ENCODE results near the gene ABCG8. TPM values are rescaled to one million over a fixed set of nuclear protein-coding genes. Genes with fewer than 3 reads are reported as not detected.

Gene ABCG8
- total and polyA plus RNA-seq, 2 donors (not counting 1 experiment from before 2014, with no cell fraction given) = not detected

GRCh38 chr2:43854671-43855070, 15.9 kb downstream of the ABCG8 start:
- H3K79me2 ChIP-seq (ENCODE audit: control insufficient read depth, insufficient read depth, low read length) = no peaks in the 10 kb centered on the region
- intact Hi-C loops (cut with micrococcal nuclease) = no loop called here
- H3K36me3 ChIP-seq (replicated peaks in 1 of 2; ENCODE audit: control extremely low read depth in 1 of 2, control insufficient read depth in 1 of 2, extremely low read depth in 1 of 2, insufficient read depth in 2 of 2, low read length in 1 of 2) = no peaks in the 10 kb centered on the region
- TF ChIP-seq CTCF (IDR thresholded peaks at IDR 0.05) = no peak
- TF ChIP-seq EZH2 (IDR thresholded peaks at IDR 0.05; ENCODE audit: borderline replicate concordance, insufficient read depth, low read depth, low read length, poor library complexity, severe bottlenecking) = no peak
- H3K27me3 ChIP-seq (replicated peaks in 1 of 4; ENCODE audit: control extremely low read depth in 1 of 4, control insufficient read depth in 3 of 4, insufficient read depth in 4 of 4, low read length in 3 of 4) = peaks cover 0 to 13% (median 2%) of the 10 kb centered on the region in 4 experiments
- no peak overlapping the region for H2AFZ ChIP-seq (ENCODE audit: insufficient read depth, low read depth, low read length, poor library complexity, severe bottlenecking)
- ChIA-PET POLR2A (no interaction called here), CTCF (no interaction called here)
- H3K9ac ChIP-seq (ENCODE audit: low read length) = no peak overlapping the region
- no peaks in the 10 kb centered on the region for H3K4me1 Mint-ChIP-seq
- no peak overlapping the region for H3K27ac ChIP-seq (ENCODE audit: low read length in 2 of 2)
- 75% methylated on average over 1 of the region's 3 CpGs for WGBS (ENCODE audit: insufficient coverage)
- H3K27ac Mint-ChIP-seq = no peak overlapping the region
- no peak for ATAC-seq (ENCODE audit: low read depth)
- H3K4me2 ChIP-seq (replicated peaks; ENCODE audit: low read depth, low read length, poor library complexity, severe bottlenecking) = no peak overlapping the region
- DNase-seq = no peak
- no peaks in the 10 kb centered on the region for H4K20me1 ChIP-seq (ENCODE audit: control insufficient read depth, insufficient read depth, low read length, poor library complexity, severe bottlenecking)
- no peaks in the 10 kb centered on the region for H3K4me1 ChIP-seq (ENCODE audit: control insufficient read depth in 2 of 2, insufficient read depth in 2 of 2, low read length in 2 of 2)
- no peak overlapping the region for H3K4me3 Mint-ChIP-seq
- no peak overlapping the region for H3K4me3 ChIP-seq (ENCODE audit: control extremely low read depth in 1 of 5, extremely low read depth in 1 of 5, insufficient read depth in 1 of 5, low read depth in 2 of 5, low read length in 4 of 5)
- peaks cover 34% of the 10 kb centered on the region for H3K27me3 Mint-ChIP-seq
- H3K9me3 ChIP-seq (ENCODE audit: control extremely low read depth in 1 of 3, control insufficient read depth in 2 of 3, insufficient read depth in 1 of 3, low read length in 2 of 3) = no peaks in the 10 kb centered on the region
- H3K9me3 Mint-ChIP-seq (ENCODE audit: insufficient read depth) = no peaks in the 10 kb centered on the region

GRCh38 chr2:43855292-43855691, 16.5 kb downstream of the ABCG8 start:
- Histone ChIP-seq H4K20me1 (ENCODE audit: control insufficient read depth, insufficient read depth, low read length, poor library complexity, severe bottlenecking) (no peaks in the 10 kb centered on the region), H3K27ac (ENCODE audit: low read length in 2 of 2) (no peak overlapping the region), H3K4me2 (replicated peaks; ENCODE audit: low read depth, low read length, poor library complexity, severe bottlenecking) (no peak overlapping the region), H3K4me3 (ENCODE audit: control extremely low read depth in 1 of 5, extremely low read depth in 1 of 5, insufficient read depth in 1 of 5, low read depth in 2 of 5, low read length in 4 of 5) (no peak overlapping the region), H3K4me1 (ENCODE audit: control insufficient read depth in 2 of 2, insufficient read depth in 2 of 2, low read length in 2 of 2) (no peaks in the 10 kb centered on the region), H3K9me3 (ENCODE audit: control extremely low read depth in 1 of 3, control insufficient read depth in 2 of 3, insufficient read depth in 1 of 3, low read length in 2 of 3) (peaks cover 0 to 1% (median 0%) of the 10 kb centered on the region in 3 donors), H3K79me2 (ENCODE audit: control insufficient read depth, insufficient read depth, low read length) (no peaks in the 10 kb centered on the region), H3K36me3 (replicated peaks in 1 of 2; ENCODE audit: control extremely low read depth in 1 of 2, control insufficient read depth in 1 of 2, extremely low read depth in 1 of 2, insufficient read depth in 2 of 2, low read length in 1 of 2) (no peaks in the 10 kb centered on the region), H3K27me3 (replicated peaks in 1 of 4; ENCODE audit: control extremely low read depth in 1 of 4, control insufficient read depth in 3 of 4, insufficient read depth in 4 of 4, low read length in 3 of 4) (peaks cover 0 to 15% (median 2%) of the 10 kb centered on the region in 4 experiments), H3K9ac (ENCODE audit: low read length) (no peak overlapping the region), H2AFZ (ENCODE audit: insufficient read depth, low read depth, low read length, poor library complexity, severe bottlenecking) (no peak overlapping the region)
- ATAC-seq (ENCODE audit: low read depth) (no peak), DNase-seq (no peak)
- ChIA-PET CTCF (no interaction called here), POLR2A (no interaction called here)
- H3K9me3 Mint-ChIP-seq (ENCODE audit: insufficient read depth) = no peaks in the 10 kb centered on the region
- H3K4me3 Mint-ChIP-seq = no peak overlapping the region
- intact Hi-C loops (cut with micrococcal nuclease) = no loop called here
- no peak overlapping the region for H3K27ac Mint-ChIP-seq
- TF ChIP-seq EZH2 (IDR thresholded peaks at IDR 0.05; ENCODE audit: borderline replicate concordance, insufficient read depth, low read depth, low read length, poor library complexity, severe bottlenecking) = no peak
- WGBS (ENCODE audit: insufficient coverage) = no CpG with 5 or more reads among the region's 2 CpGs
- no peaks in the 10 kb centered on the region for H3K4me1 Mint-ChIP-seq
- H3K27me3 Mint-ChIP-seq = peaks cover 37% of the 10 kb centered on the region

Data from B cell (primary cell).